GM13977 (cell line): ENCODE data around the gene CBLL2.

ENCODE experiments used
- DNase-seq: peaks from one replicate; pipeline ENCODE4 v3.0.0; 2012; ENCODE audit warnings: low spot score
- CTCF ChIP-seq: IDR thresholded peaks from 2 replicates; pipeline ENCODE4 v1.5.1; 2012; ENCODE audit warnings: mild to moderate bottlenecking, control low read depth; ENCODE audit not compliant: insufficient read depth; ENCODE audit errors: extremely low read depth, missing control alignments
- in situ Hi-C: fragments of 300-500 bp; cut with MboI; formaldehyde crosslinking; loops from one replicate; pipeline ENCODE4 v1.12.0; 2022; ENCODE audit warnings: low sequenced_read_pairs, low pct_unique_long_range_greater_than_20kb, mixed read lengths, inconsistent platforms; ENCODE audit not compliant: unreplicated experiment

The CBLL2 gene

GRCh38 chrX:22323541-22323940 lies 50.8 kb downstream of the CBLL2 start:
- DNase-seq: no peak
- no peak for TF ChIP-seq CTCF
- in situ Hi-C loops: no loop called here
